Keratinocyte (primary cell): ENCODE measurements around the gene LRBA. TPM values are rescaled to one million over a fixed set of nuclear protein-coding genes. Genes with fewer than 3 reads are reported as not detected.

Source experiments
- DNase-seq: peaks from one replicate; pipeline ENCODE4 v3.0.0-alpha.2; 2011; ENCODE audit warnings: low read depth, missing footprints, low spot score
- FAIRE-seq: peaks from 2 replicates; lab custom pipeline; 2011; peaks lifted over from hg19 to GRCh38; lab: Jason Lieb, UNC
- H2AFZ ChIP-seq: 2 replicates; pipeline ENCODE4 v1.6.0; 2012; ENCODE audit warnings: low read length, control low read depth, inconsistent platforms; ENCODE audit not compliant: control insufficient read depth
- H3K27ac ChIP-seq: 2 replicates; pipeline ENCODE4 v1.5.1; 2011; ENCODE audit warnings: low read length; ENCODE audit not compliant: control insufficient read depth, insufficient read depth
- H3K27me3 ChIP-seq: 3 replicates; pipeline ENCODE4 v1.6.0; 2011; ENCODE audit warnings: low read length; ENCODE audit not compliant: control insufficient read depth, insufficient read depth; ENCODE audit errors: extremely low read depth
- H3K36me3 ChIP-seq, 2 experiments: 2 replicates in 1 of 2; 3 replicates in 1 of 2; pipeline ENCODE4 v1.5.1; 2011; ENCODE audit warnings: low read length in 2 of 2, mild to moderate bottlenecking in 1 of 2; ENCODE audit not compliant: control insufficient read depth in 2 of 2, insufficient read depth in 2 of 2; ENCODE audit errors: extremely low read depth in 1 of 2
- H3K4me1 ChIP-seq: 3 replicates; pipeline ENCODE4 v1.5.1; 2011; ENCODE audit warnings: low read length; ENCODE audit not compliant: control insufficient read depth, insufficient read depth; ENCODE audit errors: extremely low read depth
- H3K4me2 ChIP-seq: 3 replicates; pipeline ENCODE4 v1.6.0; 2011; ENCODE audit warnings: low read depth, low read length; ENCODE audit not compliant: control insufficient read depth, insufficient read depth; ENCODE audit errors: extremely low read depth
- H3K4me3 ChIP-seq, 3 experiments: fragments of 200-600 bp in 1 of 3; sonication (generic) in 1 of 3; 2 replicates in 2 of 3; 3 replicates in 1 of 3; pipeline ENCODE4 v1.5.1; 2011 to 2016; ENCODE audit warnings: low read length in 3 of 3, mild to moderate bottlenecking in 3 of 3, control low read depth in 2 of 3, inconsistent platforms in 1 of 3, low read depth in 1 of 3, mixed read lengths in 1 of 3, mixed run types in 1 of 3, moderate library complexity in 1 of 3; ENCODE audit not compliant: control insufficient read depth in 2 of 3, insufficient read depth in 2 of 3; ENCODE audit errors: extremely low read depth in 1 of 3
- H3K79me2 ChIP-seq: 2 replicates; pipeline ENCODE4 v1.6.0; 2012; ENCODE audit warnings: low read length; ENCODE audit not compliant: control insufficient read depth, insufficient read depth
- H3K9ac ChIP-seq: 3 replicates; pipeline ENCODE4 v1.6.0; 2011; ENCODE audit warnings: low read length; ENCODE audit not compliant: control insufficient read depth, insufficient read depth; ENCODE audit errors: extremely low read depth
- H3K9me1 ChIP-seq: 3 replicates; pipeline ENCODE4 v1.6.0; 2011; ENCODE audit warnings: low read length; ENCODE audit not compliant: control insufficient read depth, insufficient read depth; ENCODE audit errors: extremely low read depth
- H3K9me3 ChIP-seq: 2 replicates; pipeline ENCODE4 v1.5.1; 2012; ENCODE audit warnings: low read depth, low read length; ENCODE audit not compliant: control insufficient read depth
- H4K20me1 ChIP-seq: 3 replicates; pipeline ENCODE4 v1.6.0; 2011; ENCODE audit warnings: low read length; ENCODE audit not compliant: control insufficient read depth, insufficient read depth; ENCODE audit errors: extremely low read depth
- CTCF ChIP-seq, 3 experiments: IDR thresholded peaks in 1 of 3; conservative IDR thresholded peaks in 1 of 3; optimal IDR thresholded peaks in 1 of 3; 2 replicates in 2 of 3; 3 replicates in 1 of 3; pipeline versions ENCODE3 to v1.5.1; 2011; ENCODE audit warnings: low read length in 3 of 3, mild to moderate bottlenecking in 3 of 3, moderate library complexity in 2 of 3, control low read depth in 1 of 3, inconsistent platforms in 1 of 3; ENCODE audit not compliant: insufficient read depth in 2 of 3; ENCODE audit errors: extremely low read depth in 1 of 3
- EZH2 ChIP-seq: IDR thresholded peaks from one replicate; pipeline ENCODE4 v1.6.1; 2012; ENCODE audit warnings: inconsistent platforms, mild to moderate bottlenecking, low read length, moderate library complexity
- dilution Hi-C: fragments of 300-500 bp; cut with MboI; formaldehyde crosslinking; loops from one replicate; pipeline ENCODE4 v1.7.0; 2020; ENCODE audit warnings: low sequenced_read_pairs; ENCODE audit not compliant: extremely low pct_ligation_motif_present
- polyA plus RNA-seq, 5 experiments: library from polyadenylated mRNA; depleted of rRNA in 3 of 5; stranded (reverse) in 3 of 5; stranded (forward) in 1 of 5; unstranded in 1 of 5; fragments of >200 nt; gene quantifications; 1 replicate in 1 of 5; 2 replicates in 3 of 5; 3 replicates in 1 of 5; pipeline versions ENCODE4 v1.2.1 to v1.2.3, GENCODE V29; 2011 to 2012; ENCODE audit warnings: missing spikeins in 2 of 5, low read depth in 1 of 5, low replicate concordance in 1 of 5

The LRBA gene
- polyA plus RNA-seq, 1 donor (not counting 4 experiments of a cell fraction or from before 2014, with no cell fraction given) = 35.6 TPM

GRCh38 chr4:150447356-150447755 is 567.7 kb downstream of the LRBA start:
- no peak overlapping the region for H2AFZ ChIP-seq
- no peaks in the 10 kb centered on the region for H3K79me2 ChIP-seq
- no peak for DNase-seq
- no peak overlapping the region for H3K4me3 ChIP-seq
- no peaks in the 10 kb centered on the region for H3K9me1 ChIP-seq
- dilution Hi-C loops = no loop called here
- FAIRE-seq = no peak
- no peak overlapping the region for H3K27ac ChIP-seq
- H3K9ac ChIP-seq = no peak overlapping the region
- no peaks in the 10 kb centered on the region for H4K20me1 ChIP-seq
- no peaks in the 10 kb centered on the region for H3K9me3 ChIP-seq
- no peaks in the 10 kb centered on the region for H3K27me3 ChIP-seq
- no peaks in the 10 kb centered on the region for H3K36me3 ChIP-seq
- no peak for TF ChIP-seq EZH2
- TF ChIP-seq CTCF (optimal IDR thresholded peaks at IDR 0.05 in 1 of 3, IDR thresholded peaks at IDR 0.05 in 1 of 3, conservative IDR thresholded peaks at IDR 0.05 in 1 of 3; ENCODE audit: extremely low read depth in 1 of 3, insufficient read depth in 2 of 3, low read length in 3 of 3) = no peak
- H3K4me2 ChIP-seq = no peak overlapping the region
- no peaks in the 10 kb centered on the region for H3K4me1 ChIP-seq

GRCh38 chr4:150439451-150439933 is 575.6 kb downstream of the LRBA start:
- Histone ChIP-seq H3K4me1 (no peaks in the 10 kb centered on the region), H3K36me3 (no peaks in the 10 kb centered on the region), H3K4me2 (no peak overlapping the region), H3K9me3 (no peaks in the 10 kb centered on the region), H3K9ac (no peak overlapping the region), H3K79me2 (no peaks in the 10 kb centered on the region), H3K27me3 (no peaks in the 10 kb centered on the region), H3K27ac (no peak overlapping the region), H2AFZ (no peak overlapping the region), H3K9me1 (no peaks in the 10 kb centered on the region), H4K20me1 (no peaks in the 10 kb centered on the region), H3K4me3 (no peak overlapping the region)
- dilution Hi-C loops = no loop called here
- TF ChIP-seq EZH2 = no peak
- TF ChIP-seq CTCF (optimal IDR thresholded peaks at IDR 0.05 in 1 of 3, IDR thresholded peaks at IDR 0.05 in 1 of 3, conservative IDR thresholded peaks at IDR 0.05 in 1 of 3; ENCODE audit: extremely low read depth in 1 of 3, insufficient read depth in 2 of 3, low read length in 3 of 3) = no peak
- FAIRE-seq (no peak), DNase-seq (no peak)
